Measurements from ENCODE around the gene VWA8. TPM values are rescaled to one million over a fixed set of nuclear protein-coding genes. Genes with fewer than 3 reads are reported as not detected.
"Not testable (repeated sequence)": the region's sequence is repeated elsewhere in the genome, so short reads cannot be mapped to it uniquely, and the experiment has no call there.

VWA8 gene
- total RNA-seq, 1 donor from 2014 or later: 33.4 TPM

DNA sequence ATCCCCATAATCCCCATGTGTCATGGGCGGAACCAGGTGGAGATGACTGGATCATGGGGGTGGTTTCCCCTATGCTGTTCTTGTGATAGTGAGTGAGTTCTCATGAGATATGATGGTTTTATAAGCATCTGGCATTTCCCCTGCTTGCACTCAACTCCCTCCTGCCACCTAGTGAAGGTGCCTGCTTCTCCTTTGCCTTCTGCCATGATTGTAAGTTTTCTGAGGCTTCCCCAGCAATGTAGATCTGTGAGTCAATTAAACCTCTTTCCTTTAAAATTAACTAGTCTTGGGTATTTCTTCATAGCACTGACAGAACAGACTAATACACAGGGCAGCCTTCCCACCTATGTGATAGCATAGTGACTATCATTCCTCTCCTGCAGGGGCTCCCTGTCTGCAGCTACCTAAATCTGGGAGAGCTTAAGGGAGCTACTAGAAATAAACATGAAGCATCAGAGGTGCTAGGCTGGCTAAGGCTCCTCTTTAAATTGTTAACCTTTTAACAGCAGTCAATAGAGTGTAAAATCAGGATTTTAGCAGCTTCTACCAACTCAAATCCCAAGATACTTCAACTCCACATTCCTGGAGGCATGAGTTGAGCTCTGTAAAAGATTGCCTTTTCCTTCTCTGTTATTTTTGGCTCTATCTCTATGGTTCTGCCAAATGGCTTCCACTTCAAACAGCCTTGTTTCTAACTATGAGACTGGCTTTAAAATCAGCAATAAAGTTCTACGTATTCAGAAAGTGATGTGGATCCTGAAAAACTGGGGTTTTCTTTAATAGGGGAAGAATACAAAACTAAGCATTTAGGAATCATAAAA, 112.3 kb downstream of the VWA8 start:
- no peaks in the 10 kb centered on the region for H3K4me1 ChIP-seq
- H3K27ac ChIP-seq: no peak overlapping the region
- intact Hi-C loops (cut with DNase I): no loop called here
- no peak for DNase-seq (ENCODE audit: extremely low spot score in 2 of 2)
- H3K4me3 ChIP-seq: no peak overlapping the region
- no peaks in the 10 kb centered on the region for H3K27me3 ChIP-seq
- no peaks in the 10 kb centered on the region for H3K36me3 ChIP-seq
- TF ChIP-seq, protein P1, sequence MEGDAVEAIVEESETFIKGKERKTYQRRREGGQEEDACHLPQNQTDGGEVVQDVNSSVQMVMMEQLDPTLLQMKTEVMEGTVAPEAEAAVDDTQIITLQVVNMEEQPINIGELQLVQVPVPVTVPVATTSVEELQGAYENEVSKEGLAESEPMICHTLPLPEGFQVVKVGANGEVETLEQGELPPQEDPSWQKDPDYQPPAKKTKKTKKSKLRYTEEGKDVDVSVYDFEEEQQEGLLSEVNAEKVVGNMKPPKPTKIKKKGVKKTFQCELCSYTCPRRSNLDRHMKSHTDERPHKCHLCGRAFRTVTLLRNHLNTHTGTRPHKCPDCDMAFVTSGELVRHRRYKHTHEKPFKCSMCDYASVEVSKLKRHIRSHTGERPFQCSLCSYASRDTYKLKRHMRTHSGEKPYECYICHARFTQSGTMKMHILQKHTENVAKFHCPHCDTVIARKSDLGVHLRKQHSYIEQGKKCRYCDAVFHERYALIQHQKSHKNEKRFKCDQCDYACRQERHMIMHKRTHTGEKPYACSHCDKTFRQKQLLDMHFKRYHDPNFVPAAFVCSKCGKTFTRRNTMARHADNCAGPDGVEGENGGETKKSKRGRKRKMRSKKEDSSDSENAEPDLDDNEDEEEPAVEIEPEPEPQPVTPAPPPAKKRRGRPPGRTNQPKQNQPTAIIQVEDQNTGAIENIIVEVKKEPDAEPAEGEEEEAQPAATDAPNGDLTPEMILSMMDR (IDR thresholded peaks at IDR 0.05): no peak
- TF ChIP-seq POLR2A (IDR thresholded peaks at IDR 0.05): no peak
- no peak for TF ChIP-seq POLR2AphosphoS5 (IDR thresholded peaks at IDR 0.05; ENCODE audit: insufficient read depth in 1 of 2, low read depth in 1 of 2)
- no peaks in the 10 kb centered on the region for H3K9me3 ChIP-seq

DNA sequence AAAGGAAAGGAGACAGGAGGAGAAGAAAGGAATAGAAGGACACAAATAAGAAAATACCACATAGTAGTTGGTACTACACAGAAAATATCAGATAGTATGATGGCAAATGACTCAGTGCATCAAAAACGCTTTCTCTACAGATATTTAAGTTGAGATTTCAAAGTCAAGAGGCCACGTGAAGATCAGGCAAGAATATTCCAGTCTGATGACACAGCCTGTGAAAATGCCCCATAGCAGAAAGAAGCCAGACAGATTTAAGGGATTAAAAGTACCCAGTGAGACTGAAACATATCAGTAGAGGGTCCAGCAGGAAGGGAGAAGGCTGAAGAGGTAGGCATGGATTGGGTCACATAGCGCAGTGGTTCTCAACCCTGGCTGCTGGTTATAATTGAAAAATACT, 113.7 kb downstream of the VWA8 start:
- intact Hi-C loops (cut with DNase I): no loop called here
- H3K4me3 ChIP-seq: no peak overlapping the region

DNA sequence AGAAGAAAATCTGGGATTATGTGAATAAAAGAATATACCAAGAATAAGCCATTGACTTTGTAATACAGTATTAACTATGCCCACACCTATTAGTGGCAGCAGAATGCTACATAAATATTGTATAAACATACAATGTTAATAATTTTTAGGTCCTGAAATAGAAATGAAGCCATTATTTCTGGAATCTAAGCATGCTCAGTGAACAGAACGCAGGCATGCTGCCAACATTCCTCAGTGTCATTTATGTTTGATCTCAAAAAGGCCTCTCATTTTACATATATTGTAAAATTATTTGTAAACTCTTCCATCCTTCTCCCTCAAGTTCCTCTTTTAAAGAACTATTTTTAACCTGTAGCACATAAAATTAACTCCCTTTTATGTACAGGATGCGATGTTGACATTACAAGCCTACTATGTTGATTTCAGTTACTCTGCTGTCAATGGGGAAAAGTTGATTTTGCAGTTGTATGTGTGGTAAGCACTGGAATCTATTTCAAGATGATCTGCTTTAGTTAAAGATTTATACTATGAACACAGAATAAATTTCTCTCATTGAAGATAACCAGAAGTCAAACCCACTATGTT, 118.8 kb downstream of the VWA8 start:
- Histone ChIP-seq H3K4me3 (no peak overlapping the region), H3K9me3 (no peaks in the 10 kb centered on the region), H3K36me3 (no peaks in the 10 kb centered on the region), H3K27ac (no peak overlapping the region), H3K27me3 (no peaks in the 10 kb centered on the region), H3K4me1 (no peaks in the 10 kb centered on the region)
- TF ChIP-seq POLR2AphosphoS5 (IDR thresholded peaks at IDR 0.05; ENCODE audit: insufficient read depth in 1 of 2, low read depth in 1 of 2): no peak
- TF ChIP-seq, protein P1 (IDR thresholded peaks at IDR 0.05): no peak
- no peak for TF ChIP-seq POLR2A (IDR thresholded peaks at IDR 0.05)
- intact Hi-C loops (cut with DNase I): no loop called here
- no peak for DNase-seq (ENCODE audit: extremely low spot score in 2 of 2)

More for the DNA sequence above, 113.7 kb downstream of the VWA8 start:
- Histone ChIP-seq H3K27me3 (no peaks in the 10 kb centered on the region), H3K27ac (no peak overlapping the region), H3K9me3 (no peaks in the 10 kb centered on the region), H3K36me3 (no peaks in the 10 kb centered on the region), H3K4me1 (no peaks in the 10 kb centered on the region)
- no peak for DNase-seq (ENCODE audit: extremely low spot score in 2 of 2)
- TF ChIP-seq, protein P1 (IDR thresholded peaks at IDR 0.05): no peak
- TF ChIP-seq POLR2AphosphoS5 (IDR thresholded peaks at IDR 0.05; ENCODE audit: insufficient read depth in 1 of 2, low read depth in 1 of 2) (no peak), POLR2A (IDR thresholded peaks at IDR 0.05) (no peak)

DNA sequence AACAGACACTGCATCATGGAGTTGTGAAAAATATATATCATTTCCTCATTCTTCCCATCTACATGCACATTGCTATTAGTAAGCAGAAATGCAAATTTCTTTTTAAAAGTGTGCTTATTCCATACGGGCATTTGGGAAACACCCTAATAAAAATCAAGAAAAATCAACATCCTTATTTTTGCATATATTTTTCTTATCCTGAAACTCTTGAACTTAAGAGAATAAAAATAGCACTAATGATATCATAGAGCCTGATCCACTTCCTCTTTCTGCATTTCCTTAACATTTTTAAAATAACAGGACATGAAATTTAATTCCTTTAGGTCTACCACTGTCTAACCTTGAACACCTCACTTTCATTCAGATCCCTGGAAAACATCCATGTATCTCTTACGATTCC, 123.3 kb downstream of the VWA8 start:
- no peak for DNase-seq (ENCODE audit: extremely low spot score in 2 of 2)
- no peaks in the 10 kb centered on the region for H3K4me1 ChIP-seq
- H3K27me3 ChIP-seq: no peaks in the 10 kb centered on the region
- H3K9me3 ChIP-seq: no peaks in the 10 kb centered on the region
- no peak overlapping the region for H3K4me3 ChIP-seq
- peaks cover 0 to 4% of the 10 kb centered on the region in 2 donors for H3K36me3 ChIP-seq
- intact Hi-C loops (cut with DNase I): no loop called here
- H3K27ac ChIP-seq: no peak overlapping the region
- TF ChIP-seq POLR2A (IDR thresholded peaks at IDR 0.05): no peak
- TF ChIP-seq, protein P1 (IDR thresholded peaks at IDR 0.05): no peak
- no peak for TF ChIP-seq POLR2AphosphoS5 (IDR thresholded peaks at IDR 0.05; ENCODE audit: insufficient read depth in 1 of 2, low read depth in 1 of 2)

DNA sequence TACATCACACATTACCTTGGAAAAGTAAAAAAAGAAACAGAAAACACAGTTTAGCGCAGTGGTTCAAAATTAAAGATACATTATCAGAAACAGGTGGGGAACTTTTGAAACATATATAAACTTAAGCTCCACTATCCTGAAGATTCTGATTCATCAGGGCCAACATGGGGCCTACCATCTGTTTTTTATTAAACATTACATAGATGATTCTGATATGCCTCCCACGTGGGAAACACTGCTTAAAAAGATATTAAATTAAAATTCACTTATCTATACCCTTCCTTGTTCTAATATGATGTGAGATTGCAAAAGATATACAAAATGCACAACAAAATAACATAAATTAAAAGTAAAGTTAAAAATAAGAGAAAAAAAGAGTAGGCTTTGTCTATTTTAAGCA, 125.0 kb downstream of the VWA8 start:
- Histone ChIP-seq H3K4me3 (no peak overlapping the region), H3K36me3 (peaks cover 0 to 4% of the 10 kb centered on the region in 2 donors), H3K4me1 (no peaks in the 10 kb centered on the region), H3K9me3 (no peaks in the 10 kb centered on the region), H3K27ac (no peak overlapping the region), H3K27me3 (no peaks in the 10 kb centered on the region)
- DNase-seq (ENCODE audit: extremely low spot score in 2 of 2): no peak
- TF ChIP-seq, protein P1 (IDR thresholded peaks at IDR 0.05): no peak
- TF ChIP-seq POLR2A (IDR thresholded peaks at IDR 0.05) (no peak), POLR2AphosphoS5 (IDR thresholded peaks at IDR 0.05; ENCODE audit: insufficient read depth in 1 of 2, low read depth in 1 of 2) (no peak)
- intact Hi-C loops (cut with DNase I): no loop called here

DNA sequence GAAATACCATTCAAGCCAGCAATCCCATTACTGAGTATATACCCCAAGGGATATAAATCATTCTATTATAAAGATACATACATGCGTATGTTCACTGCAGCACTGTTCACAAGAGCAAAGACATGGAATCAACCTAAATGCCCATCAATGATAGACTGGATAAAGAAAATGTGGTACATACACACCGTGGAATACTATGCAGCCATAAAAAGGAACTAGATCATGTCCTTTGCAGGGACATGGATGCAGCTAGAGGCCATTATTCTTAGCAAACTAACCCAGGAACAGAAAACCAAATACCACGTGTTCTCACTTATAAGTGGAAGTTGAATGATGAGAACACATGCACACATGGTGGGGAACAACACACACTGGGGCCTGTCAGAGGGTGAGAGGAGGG, 126.2 kb downstream of the VWA8 start:
- intact Hi-C loops (cut with DNase I); H3K4me3 ChIP-seq; H3K27me3 ChIP-seq; H3K9me3 ChIP-seq; H3K36me3 ChIP-seq; H3K27ac ChIP-seq; H3K4me1 ChIP-seq; DNase-seq (ENCODE audit: extremely low spot score in 2 of 2): not testable (repeated sequence)
